Measurements from ENCODE around the gene EGFR. TPM values are rescaled to one million over a fixed set of nuclear protein-coding genes. Genes with fewer than 3 reads are reported as not detected.

EGFR gene
- total and polyA plus RNA-seq, 2 experiments from 2014 or later = 21.6 to 51.0 TPM

- Histone ChIP-seq H3K36me3 (replicated peaks; ENCODE audit: insufficient read depth, low read depth) (no peaks in the 10 kb centered on the region), H3K4me3 (peak overlapping the region; percentile 86), H3K79me2 (no peaks in the 10 kb centered on the region), H3K4me2 (peak overlapping the region; percentile 100), H3K4me1 (ENCODE audit: insufficient read depth) (peaks cover 9% of the 10 kb centered on the region), H3K9me3 (ENCODE audit: low read depth) (no peaks in the 10 kb centered on the region), H4K20me1 (ENCODE audit: insufficient read depth, poor library complexity, severe bottlenecking) (no peaks in the 10 kb centered on the region), H2AFZ (peak overlapping the region; percentile 100), H3K27ac (peak overlapping the region; percentile 50), H3K27me3 (no peaks in the 10 kb centered on the region), H3K9me2 (replicated peaks; ENCODE audit: insufficient read depth) (no peaks in the 10 kb centered on the region)
- peak; percentile 91 for DNase-seq (ENCODE audit: low spot score)
- TF ChIP-seq EZH2phosphoT487 (IDR thresholded peaks at IDR 0.05; ENCODE audit: low read depth, severe bottlenecking, unreplicated experiment) (no peak), EZH2 (IDR thresholded peaks at IDR 0.05; ENCODE audit: borderline replicate concordance) (no peak), CTCF (IDR thresholded peaks at IDR 0.05; ENCODE audit: poor library complexity) (peak; percentile 89)
- 25% methylated on average over 42 of the region's 43 CpGs for WGBS (ENCODE audit: low lambda C conversion rate, missing lambda C conversion rate)
These were observed 237.0 kb downstream of the EGFR start for GRCh38 chr7:55255496-55256445.

GRCh38 chr7:55258631-55259030, 239.8 kb downstream of the EGFR start:
- DNase-seq (ENCODE audit: low spot score) = no peak

GRCh38 chr7:55260171-55260570, 241.4 kb downstream of the EGFR start:
- Histone ChIP-seq H3K9me2 (replicated peaks; ENCODE audit: insufficient read depth) (no peaks in the 10 kb centered on the region), H3K9me3 (ENCODE audit: low read depth) (no peaks in the 10 kb centered on the region), H3K4me1 (ENCODE audit: insufficient read depth) (peaks cover 3% of the 10 kb centered on the region), H3K79me2 (no peaks in the 10 kb centered on the region), H3K27me3 (no peaks in the 10 kb centered on the region), H2AFZ (no peak overlapping the region), H3K4me2 (no peak overlapping the region), H4K20me1 (ENCODE audit: insufficient read depth, poor library complexity, severe bottlenecking) (no peaks in the 10 kb centered on the region), H3K27ac (no peak overlapping the region), H3K36me3 (replicated peaks; ENCODE audit: insufficient read depth, low read depth) (no peaks in the 10 kb centered on the region), H3K4me3 (no peak overlapping the region)
- whole genome bisulfite sequencing (ENCODE audit: low lambda C conversion rate, missing lambda C conversion rate) = 84% methylated on average over 9 of the region's 9 CpGs
- no peak for DNase-seq (ENCODE audit: low spot score)
- TF ChIP-seq CTCF (IDR thresholded peaks at IDR 0.05; ENCODE audit: poor library complexity) (no peak), EZH2 (IDR thresholded peaks at IDR 0.05; ENCODE audit: borderline replicate concordance) (no peak), EZH2phosphoT487 (IDR thresholded peaks at IDR 0.05; ENCODE audit: low read depth, severe bottlenecking, unreplicated experiment) (no peak)

More at GRCh38 chr7:55258631-55259030, 239.8 kb downstream of the EGFR start:
- Histone ChIP-seq H3K4me1 (ENCODE audit: insufficient read depth) (peaks cover 9% of the 10 kb centered on the region), H3K9me2 (replicated peaks; ENCODE audit: insufficient read depth) (no peaks in the 10 kb centered on the region), H3K27me3 (no peaks in the 10 kb centered on the region), H3K4me3 (no peak overlapping the region), H3K79me2 (no peaks in the 10 kb centered on the region), H3K4me2 (no peak overlapping the region), H3K9me3 (ENCODE audit: low read depth) (no peaks in the 10 kb centered on the region), H3K36me3 (replicated peaks; ENCODE audit: insufficient read depth, low read depth) (no peaks in the 10 kb centered on the region), H3K27ac (no peak overlapping the region), H2AFZ (no peak overlapping the region), H4K20me1 (ENCODE audit: insufficient read depth, poor library complexity, severe bottlenecking) (no peaks in the 10 kb centered on the region)
- no peak for TF ChIP-seq EZH2 (IDR thresholded peaks at IDR 0.05; ENCODE audit: borderline replicate concordance)
- no peak for TF ChIP-seq CTCF (IDR thresholded peaks at IDR 0.05; ENCODE audit: poor library complexity)
- TF ChIP-seq EZH2phosphoT487 (IDR thresholded peaks at IDR 0.05; ENCODE audit: low read depth, severe bottlenecking, unreplicated experiment) = no peak
- 88% methylated on average over 9 of the region's 9 CpGs for WGBS (ENCODE audit: low lambda C conversion rate, missing lambda C conversion rate)

Measured in hepatocyte (in vitro differentiated cells).